ENCODE results near the gene LCN9. TPM values are rescaled to one million over a fixed set of nuclear protein-coding genes. Genes with fewer than 3 reads are reported as not detected.
A peak's percentile ranks its signal among the peaks of the same experiment; 100 is the strongest.

Gene LCN9
- total RNA-seq, 1 donor from 2014 or later, result not detected

DNA sequence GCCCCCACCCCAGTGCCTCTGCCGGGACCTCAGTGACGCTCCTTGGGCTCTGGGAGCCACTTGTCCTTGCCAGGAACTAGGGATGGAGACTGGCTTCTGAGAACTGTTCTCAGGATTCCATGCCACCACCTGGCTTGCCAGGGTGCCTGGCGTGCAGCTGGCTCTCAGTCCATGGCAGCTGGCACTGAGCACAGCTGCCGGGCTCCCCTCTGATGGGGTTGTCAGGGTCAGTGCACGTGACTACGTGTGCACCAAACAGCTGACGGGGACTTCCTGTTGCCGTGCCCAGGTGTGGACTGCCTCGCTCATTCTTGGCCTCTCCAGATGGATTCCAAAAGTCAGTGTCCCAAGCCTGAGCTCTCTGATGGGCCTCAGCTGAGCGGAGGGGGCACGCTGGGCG, 48.3 kb downstream of the LCN9 start:
- peaks cover 5% of the 10 kb centered on the region for H3K27me3 Mint-ChIP-seq (ENCODE audit: unreplicated experiment)
- peaks cover 6% of the 10 kb centered on the region for H3K4me1 Mint-ChIP-seq (ENCODE audit: low read depth, unreplicated experiment)
- H3K27ac Mint-ChIP-seq (ENCODE audit: unreplicated experiment), result no peak overlapping the region
- peaks cover 5% of the 10 kb centered on the region for H3K9me3 Mint-ChIP-seq (ENCODE audit: unreplicated experiment)
- TF ChIP-seq, protein P1, sequence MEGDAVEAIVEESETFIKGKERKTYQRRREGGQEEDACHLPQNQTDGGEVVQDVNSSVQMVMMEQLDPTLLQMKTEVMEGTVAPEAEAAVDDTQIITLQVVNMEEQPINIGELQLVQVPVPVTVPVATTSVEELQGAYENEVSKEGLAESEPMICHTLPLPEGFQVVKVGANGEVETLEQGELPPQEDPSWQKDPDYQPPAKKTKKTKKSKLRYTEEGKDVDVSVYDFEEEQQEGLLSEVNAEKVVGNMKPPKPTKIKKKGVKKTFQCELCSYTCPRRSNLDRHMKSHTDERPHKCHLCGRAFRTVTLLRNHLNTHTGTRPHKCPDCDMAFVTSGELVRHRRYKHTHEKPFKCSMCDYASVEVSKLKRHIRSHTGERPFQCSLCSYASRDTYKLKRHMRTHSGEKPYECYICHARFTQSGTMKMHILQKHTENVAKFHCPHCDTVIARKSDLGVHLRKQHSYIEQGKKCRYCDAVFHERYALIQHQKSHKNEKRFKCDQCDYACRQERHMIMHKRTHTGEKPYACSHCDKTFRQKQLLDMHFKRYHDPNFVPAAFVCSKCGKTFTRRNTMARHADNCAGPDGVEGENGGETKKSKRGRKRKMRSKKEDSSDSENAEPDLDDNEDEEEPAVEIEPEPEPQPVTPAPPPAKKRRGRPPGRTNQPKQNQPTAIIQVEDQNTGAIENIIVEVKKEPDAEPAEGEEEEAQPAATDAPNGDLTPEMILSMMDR (IDR thresholded peaks at IDR 0.05; ENCODE audit: partially characterized antibody, unreplicated experiment), result no peak
- DNase-seq, result no peak
- H3K4me3 Mint-ChIP-seq (ENCODE audit: unreplicated experiment), result no peak overlapping the region
- no peaks in the 10 kb centered on the region for H3K36me3 Mint-ChIP-seq (ENCODE audit: unreplicated experiment)

DNA sequence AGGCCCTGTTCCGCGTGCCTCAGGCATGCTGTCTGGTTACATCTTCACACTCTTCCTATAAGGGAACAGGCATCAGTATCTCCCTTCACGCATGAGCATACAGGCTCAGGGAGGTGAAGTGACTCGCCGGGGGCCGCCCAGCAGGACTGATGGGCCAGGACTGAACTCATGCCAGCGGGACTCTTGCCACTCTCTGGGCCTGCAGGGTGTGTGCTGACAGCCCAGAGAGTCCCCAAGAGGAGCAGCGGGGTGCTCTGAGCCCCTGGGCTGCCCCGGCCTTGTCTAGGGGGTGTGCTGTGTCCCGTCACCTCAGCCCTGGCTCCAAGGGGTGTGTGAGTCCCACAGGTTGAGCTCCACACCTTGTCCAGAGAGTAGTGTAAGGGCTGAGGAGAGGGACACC, 48.8 kb downstream of the LCN9 start:
- Mint-ChIP-seq H3K27ac (ENCODE audit: unreplicated experiment) (no peak overlapping the region), H3K27me3 (ENCODE audit: unreplicated experiment) (peaks cover 5% of the 10 kb centered on the region), H3K4me1 (ENCODE audit: low read depth, unreplicated experiment) (peaks cover 6% of the 10 kb centered on the region), H3K9me3 (ENCODE audit: unreplicated experiment) (peaks cover 5% of the 10 kb centered on the region), H3K4me3 (ENCODE audit: unreplicated experiment) (no peak overlapping the region), H3K36me3 (ENCODE audit: unreplicated experiment) (no peaks in the 10 kb centered on the region)
- TF ChIP-seq, protein P1 (IDR thresholded peaks at IDR 0.05; ENCODE audit: partially characterized antibody, unreplicated experiment), result no peak
- DNase-seq, result no peak

DNA sequence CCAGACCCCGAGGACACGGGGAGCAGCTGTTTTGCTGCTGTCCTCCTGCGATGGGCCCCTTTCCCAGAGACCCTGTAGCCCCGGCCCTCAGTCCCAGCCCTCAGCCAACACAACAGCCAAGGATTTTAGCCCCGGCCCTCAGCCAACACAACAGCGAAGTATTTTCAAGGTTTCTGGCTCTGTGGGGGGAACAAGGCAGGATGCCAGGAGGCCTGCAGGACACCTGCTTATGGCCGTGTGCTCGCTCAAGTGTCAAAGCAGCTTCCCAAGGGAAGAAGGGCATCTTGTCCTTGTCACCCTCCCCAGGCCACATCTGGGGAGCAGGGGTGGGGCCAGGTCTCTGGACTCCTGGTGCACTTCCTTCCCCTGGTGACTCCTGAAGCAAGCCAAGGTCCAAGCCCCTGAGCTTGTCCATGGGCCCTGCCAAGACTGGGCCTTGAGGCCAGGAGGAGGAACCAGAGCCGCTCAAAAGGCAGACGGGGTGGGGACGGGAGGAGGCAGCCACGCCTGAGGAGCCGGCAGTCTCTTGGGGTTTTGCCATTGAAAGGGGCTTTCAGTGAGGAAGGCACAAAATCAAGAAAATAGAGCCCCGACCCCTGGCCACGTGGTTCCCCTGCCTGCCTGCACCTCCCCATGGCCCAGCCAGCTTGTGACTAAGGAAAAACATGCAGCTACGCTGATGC, 49.6 kb downstream of the LCN9 start:
- no peak overlapping the region for H3K4me3 Mint-ChIP-seq (ENCODE audit: unreplicated experiment)

DNA sequence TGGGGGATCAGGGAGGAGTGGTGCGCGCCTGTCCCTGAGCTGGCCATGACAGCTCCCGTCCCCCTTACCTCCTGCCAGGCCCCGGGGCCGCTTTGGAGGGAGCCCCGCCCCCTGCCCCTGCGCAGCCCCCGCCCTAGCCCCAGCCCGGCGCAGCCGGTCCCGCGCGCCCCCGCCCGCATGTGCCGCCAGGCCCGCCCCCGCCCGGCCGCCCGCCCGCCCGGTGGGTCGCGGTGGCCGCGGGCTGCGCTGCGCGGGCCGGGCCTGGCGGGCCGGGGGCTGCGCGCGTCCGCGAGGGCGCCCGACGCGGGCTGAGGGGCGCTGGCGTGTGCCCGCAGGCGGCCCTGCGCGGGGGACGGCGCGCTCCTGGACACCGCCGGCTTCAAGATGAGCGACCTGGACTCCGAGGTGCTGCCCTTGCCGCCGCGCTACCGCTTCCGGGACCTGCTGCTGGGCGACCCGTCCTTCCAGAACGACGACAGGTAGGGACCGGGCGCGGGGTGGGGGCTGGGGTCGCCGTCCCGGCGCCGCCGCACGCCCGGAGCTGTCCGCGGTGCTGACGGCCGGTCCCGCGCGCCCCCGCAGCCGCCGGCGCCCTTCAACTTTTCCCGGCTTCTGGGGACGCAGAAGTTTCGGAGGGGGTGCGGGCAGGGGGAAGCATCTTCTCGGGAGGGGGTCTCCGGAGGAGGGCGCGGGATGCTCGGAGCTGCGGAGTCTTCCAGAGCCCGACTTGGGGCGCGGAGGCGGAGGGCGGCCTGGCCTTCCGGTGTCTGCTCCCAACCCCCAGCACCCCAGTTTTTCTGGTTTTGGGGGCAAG, 51.3 kb downstream of the LCN9 start:
- peak overlapping the region; percentile 80 for H3K4me3 Mint-ChIP-seq (ENCODE audit: unreplicated experiment)
- peaks cover 6% of the 10 kb centered on the region for H3K4me1 Mint-ChIP-seq (ENCODE audit: low read depth, unreplicated experiment)
- H3K9me3 Mint-ChIP-seq (ENCODE audit: unreplicated experiment), result peaks cover 5% of the 10 kb centered on the region
- TF ChIP-seq, protein P1 (IDR thresholded peaks at IDR 0.05; ENCODE audit: partially characterized antibody, unreplicated experiment), result no peak
- no peak for DNase-seq
- peaks cover 5% of the 10 kb centered on the region for H3K27me3 Mint-ChIP-seq (ENCODE audit: unreplicated experiment)
- H3K36me3 Mint-ChIP-seq (ENCODE audit: unreplicated experiment), result no peaks in the 10 kb centered on the region
- no peak overlapping the region for H3K27ac Mint-ChIP-seq (ENCODE audit: unreplicated experiment)

More for the DNA sequence above, 49.6 kb downstream of the LCN9 start:
- peaks cover 6% of the 10 kb centered on the region for H3K4me1 Mint-ChIP-seq (ENCODE audit: low read depth, unreplicated experiment)
- DNase-seq, result no peak
- H3K27me3 Mint-ChIP-seq (ENCODE audit: unreplicated experiment), result peaks cover 5% of the 10 kb centered on the region
- H3K9me3 Mint-ChIP-seq (ENCODE audit: unreplicated experiment), result peaks cover 5% of the 10 kb centered on the region
- H3K36me3 Mint-ChIP-seq (ENCODE audit: unreplicated experiment), result no peaks in the 10 kb centered on the region
- TF ChIP-seq, protein P1 (IDR thresholded peaks at IDR 0.05; ENCODE audit: partially characterized antibody, unreplicated experiment), result no peak
- H3K27ac Mint-ChIP-seq (ENCODE audit: unreplicated experiment), result no peak overlapping the region

All from glutamatergic neuron (in vitro differentiated cells).